PC-3 (cell line): ENCODE results near the gene CCNJL.

Experiments used
- CTCF ChIP-seq: fragments of 300-600 bp; sonication (generic); conservative IDR thresholded peaks from 2 replicates; pipeline ENCODE4 v1.5.1; 2017; ENCODE audit warnings: antibody characterized with exemption, low read depth, mild to moderate bottlenecking, low read length
- EZH2 ChIP-seq: fragments of 300-600 bp; sonication (generic); IDR thresholded peaks from one replicate; pipeline ENCODE4 v1.6.1; 2017; ENCODE audit warnings: antibody characterized with exemption, mild to moderate bottlenecking, low read length; ENCODE audit not compliant: unreplicated experiment

GRCh38 chr5:160250226-160250625 lies 62.1 kb downstream of the CCNJL start:
- TF ChIP-seq CTCF, result no peak
- no peak for TF ChIP-seq EZH2
